BLaER1 treated with 17β-estradiol and CSF1 and Interleukin-3, amounts not matched to agents 10 nM and 100 nM (cell line): Measurements from ENCODE around the gene SLC9C1.

Experiments
- H3K27ac ChIP-seq, 11 experiments: shearing (Covaris generic); formaldehyde crosslinking; 2 replicates each; pipeline ENCODE4 v1.8.1; 2022
- H3K27me3 ChIP-seq, 11 experiments: shearing (Covaris generic); formaldehyde crosslinking; 2 replicates each; pipeline ENCODE4 v1.8.1; 2022
- H3K36me3 ChIP-seq, 11 experiments: shearing (Covaris generic); formaldehyde crosslinking; 2 replicates each; pipeline ENCODE4 v1.8.1; 2022
- H3K4me1 ChIP-seq, 10 experiments: shearing (Covaris generic); formaldehyde crosslinking; 2 replicates each; pipeline ENCODE4 v1.8.1; 2022
- H3K4me2 ChIP-seq, 11 experiments: shearing (Covaris generic); formaldehyde crosslinking; 2 replicates each; pipeline ENCODE4 v1.8.1; 2022
- H3K4me3 ChIP-seq, 10 experiments: shearing (Covaris generic); formaldehyde crosslinking; 2 replicates each; pipeline ENCODE4 v1.8.1; 2022
- H3K9ac ChIP-seq, 11 experiments: shearing (Covaris generic); formaldehyde crosslinking; 2 replicates each; pipeline ENCODE4 v1.8.1; 2022
- H3K9me3 ChIP-seq, 11 experiments: shearing (Covaris generic); formaldehyde crosslinking; replicated peaks in 1 of 11; 2 replicates each; pipeline ENCODE4 v1.8.1; 2022
- H4K20me1 ChIP-seq, 11 experiments: shearing (Covaris generic); formaldehyde crosslinking; 2 replicates each; pipeline ENCODE4 v1.8.1; 2022
- Cebpa-rat ChIP-seq, 11 experiments: shearing (Covaris generic); IDR thresholded peaks; 2 replicates each; pipeline ENCODE4 v1.8.1; 2022

SLC9C1 gene

DNA sequence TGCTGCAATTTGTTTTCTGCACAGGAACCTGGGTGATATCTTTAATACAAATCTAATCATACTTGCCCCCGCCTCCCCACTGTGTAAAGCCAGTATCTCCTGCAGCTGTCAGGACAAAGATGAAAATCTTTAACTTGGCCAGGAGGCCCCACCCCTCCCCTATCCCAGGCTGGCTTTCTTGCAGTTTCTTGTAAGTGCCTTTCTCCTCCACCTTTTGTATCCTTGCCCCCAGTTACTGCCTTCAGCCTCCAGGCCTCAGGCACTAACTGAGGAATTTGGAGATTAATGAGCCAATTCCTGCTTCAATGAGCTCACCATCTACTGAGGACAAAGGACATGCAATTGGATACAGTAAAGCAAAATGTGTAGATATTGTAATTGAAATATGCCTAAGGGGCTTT, 167.5 kb downstream of the SLC9C1 start:
- H4K20me1 ChIP-seq = no peaks in the 10 kb centered on the region
- H3K9me3 ChIP-seq = no peaks in the 10 kb centered on the region; a peak in 1 of 22 replicates
- H3K27me3 ChIP-seq = peaks cover 0 to 5% (median 0%) of the 10 kb centered on the region in 11 experiments; a peak in 1 of 22 replicates
- peaks cover 0 to 44% (median 0%) of the 10 kb centered on the region in 11 experiments; a peak in 8 of 22 replicates for H3K36me3 ChIP-seq
- peak overlapping the region; percentile 77 to 93 (median 84) for H3K4me2 ChIP-seq
- H3K27ac ChIP-seq = peak overlapping the region in 8 of 11 experiments; percentile 42 to 72 (median 61); a peak in 15 of 22 replicates
- H3K9ac ChIP-seq = peak overlapping the region in 9 of 11 experiments; percentile 24 to 64 (median 54); a peak in 15 of 22 replicates
- H3K4me1 ChIP-seq = peaks cover 55 to 100% (median 100%) of the 10 kb centered on the region in 10 experiments
- TF ChIP-seq Cebpa-rat (IDR thresholded peaks at IDR 0.05) = no peak
- H3K4me3 ChIP-seq = peak overlapping the region in 5 of 10 experiments; percentile 16 to 50 (median 38); a peak in 5 of 20 replicates

DNA sequence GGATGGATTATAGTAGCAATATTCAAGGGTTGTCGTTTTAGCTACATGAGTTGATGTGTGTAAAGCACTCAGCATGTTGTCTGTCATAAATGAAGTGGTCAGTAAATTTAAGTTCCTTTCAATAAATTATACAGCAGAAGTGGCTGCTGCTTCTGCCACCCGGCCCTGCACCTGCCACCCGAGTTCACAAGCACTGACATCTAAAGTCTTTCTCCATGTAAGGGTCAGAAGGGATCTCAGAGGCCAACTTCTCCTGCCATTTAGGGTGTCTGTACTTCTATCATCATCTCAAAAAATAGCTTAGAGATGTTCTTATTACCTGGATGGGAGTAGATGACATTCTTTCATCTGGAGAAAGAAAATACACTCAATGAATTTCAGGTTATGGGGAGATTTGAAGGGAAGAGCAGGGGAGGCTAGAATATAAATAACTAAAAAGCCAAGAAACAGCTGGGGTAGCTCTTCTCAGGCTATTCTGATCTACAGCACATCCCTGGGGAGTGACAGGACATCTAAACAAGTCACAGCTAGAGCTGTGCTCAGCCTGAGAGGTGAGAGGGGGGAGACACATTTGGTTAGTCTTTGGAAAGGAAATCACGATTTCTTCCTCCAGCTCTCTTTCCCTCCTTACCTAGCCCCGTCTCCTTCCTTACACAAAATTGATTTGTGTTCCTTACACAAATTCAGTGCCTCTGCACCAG, 169.0 kb downstream of the SLC9C1 start:
- Histone ChIP-seq H3K9ac (peak overlapping the region in 8 of 11 experiments; percentile 3 to 71 (median 35); a peak in 11 of 22 replicates), H3K4me2 (peak overlapping the region; percentile 77 to 93 (median 84); a peak in 21 of 22 replicates), H3K27me3 (peaks cover 0 to 5% (median 0%) of the 10 kb centered on the region in 11 experiments; a peak in 1 of 22 replicates), H3K9me3 (no peaks in the 10 kb centered on the region; a peak in 1 of 22 replicates), H3K4me1 (peaks cover 69 to 100% (median 100%) of the 10 kb centered on the region in 10 experiments), H3K4me3 (peak overlapping the region in 5 of 10 experiments; percentile 0 to 50 (median 2); a peak in 6 of 20 replicates), H4K20me1 (no peaks in the 10 kb centered on the region), H3K36me3 (peaks cover 0 to 40% (median 0%) of the 10 kb centered on the region in 11 experiments; a peak in 8 of 22 replicates), H3K27ac (peak overlapping the region in 6 of 11 experiments; percentile 18 to 72 (median 63); a peak in 11 of 22 replicates)
- no peak for TF ChIP-seq Cebpa-rat (IDR thresholded peaks at IDR 0.05)

DNA sequence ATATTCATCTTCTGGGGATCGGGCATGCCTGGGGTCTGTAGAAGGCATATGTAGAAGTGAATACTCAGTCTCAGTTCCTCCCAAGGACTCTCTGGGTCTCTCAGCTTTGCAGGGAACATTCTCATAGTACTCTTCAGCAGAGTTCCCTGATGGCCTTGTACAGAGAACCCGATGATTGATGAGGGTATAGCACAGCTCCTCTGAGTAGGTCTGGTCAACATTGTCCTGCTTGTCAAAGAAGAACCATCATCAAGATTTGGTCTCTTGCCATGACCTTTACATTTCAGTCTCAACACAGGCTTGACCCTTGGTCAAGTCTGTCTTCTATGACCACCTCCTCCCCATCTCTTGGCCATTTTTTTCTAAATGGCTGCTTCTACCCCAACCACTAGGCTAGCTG, 170.5 kb downstream of the SLC9C1 start:
- H3K9me3 ChIP-seq = no peaks in the 10 kb centered on the region; a peak in 1 of 22 replicates
- no peaks in the 10 kb centered on the region for H4K20me1 ChIP-seq
- H3K9ac ChIP-seq = no peak overlapping the region
- no peak for TF ChIP-seq Cebpa-rat (IDR thresholded peaks at IDR 0.05)
- no peak overlapping the region; a peak in 1 of 22 replicates for H3K27ac ChIP-seq
- H3K4me1 ChIP-seq = peaks cover 70 to 100% (median 100%) of the 10 kb centered on the region in 10 experiments
- peaks cover 0 to 33% (median 0%) of the 10 kb centered on the region in 11 experiments; a peak in 8 of 22 replicates for H3K36me3 ChIP-seq
- H3K27me3 ChIP-seq = peaks cover 0 to 5% (median 0%) of the 10 kb centered on the region in 11 experiments; a peak in 1 of 22 replicates
- peak overlapping the region in 8 of 11 experiments; percentile 20 to 93 (median 84); a peak in 15 of 22 replicates for H3K4me2 ChIP-seq
- no peak overlapping the region for H3K4me3 ChIP-seq

DNA sequence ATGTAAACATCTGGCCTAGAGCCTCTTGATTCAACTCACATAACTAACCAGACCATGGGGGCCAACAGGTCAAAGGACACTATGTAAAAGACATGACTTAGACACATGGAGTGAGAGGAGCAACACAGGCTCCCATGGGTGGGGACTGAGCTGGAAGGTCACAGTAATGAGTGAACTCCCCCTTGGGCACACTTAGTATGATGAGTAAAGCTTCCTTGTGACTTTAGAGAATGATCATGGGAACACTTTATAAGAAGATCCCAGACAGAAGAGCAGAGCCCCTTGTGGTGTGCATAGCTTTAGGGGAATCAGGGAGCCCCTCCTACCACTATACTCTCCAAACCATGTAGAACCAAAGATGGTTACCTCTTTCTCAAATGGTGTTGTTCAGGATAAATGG, 171.1 kb downstream of the SLC9C1 start:
- no peak overlapping the region for H3K4me3 ChIP-seq
- H3K4me1 ChIP-seq = peaks cover 70 to 100% (median 99%) of the 10 kb centered on the region in 10 experiments
- peaks cover 0 to 27% (median 0%) of the 10 kb centered on the region in 11 experiments; a peak in 8 of 22 replicates for H3K36me3 ChIP-seq
- H4K20me1 ChIP-seq = 0 out of 22 replicates have a peak, but pooled peaks cover 0 to 3% (median 0%) of the 10 kb centered on the region in 11 experiments
- peak overlapping the region in 8 of 11 experiments; percentile 20 to 93 (median 84); a peak in 14 of 22 replicates for H3K4me2 ChIP-seq
- H3K27me3 ChIP-seq = peaks cover 0 to 5% (median 0%) of the 10 kb centered on the region in 11 experiments; a peak in 1 of 22 replicates
- H3K27ac ChIP-seq = peak overlapping the region in 1 of 11 experiments; percentile 21; a peak in 1 of 22 replicates
- H3K9me3 ChIP-seq = no peaks in the 10 kb centered on the region; a peak in 1 of 22 replicates
- H3K9ac ChIP-seq = no peak overlapping the region
- TF ChIP-seq Cebpa-rat (IDR thresholded peaks at IDR 0.05) = no peak

DNA sequence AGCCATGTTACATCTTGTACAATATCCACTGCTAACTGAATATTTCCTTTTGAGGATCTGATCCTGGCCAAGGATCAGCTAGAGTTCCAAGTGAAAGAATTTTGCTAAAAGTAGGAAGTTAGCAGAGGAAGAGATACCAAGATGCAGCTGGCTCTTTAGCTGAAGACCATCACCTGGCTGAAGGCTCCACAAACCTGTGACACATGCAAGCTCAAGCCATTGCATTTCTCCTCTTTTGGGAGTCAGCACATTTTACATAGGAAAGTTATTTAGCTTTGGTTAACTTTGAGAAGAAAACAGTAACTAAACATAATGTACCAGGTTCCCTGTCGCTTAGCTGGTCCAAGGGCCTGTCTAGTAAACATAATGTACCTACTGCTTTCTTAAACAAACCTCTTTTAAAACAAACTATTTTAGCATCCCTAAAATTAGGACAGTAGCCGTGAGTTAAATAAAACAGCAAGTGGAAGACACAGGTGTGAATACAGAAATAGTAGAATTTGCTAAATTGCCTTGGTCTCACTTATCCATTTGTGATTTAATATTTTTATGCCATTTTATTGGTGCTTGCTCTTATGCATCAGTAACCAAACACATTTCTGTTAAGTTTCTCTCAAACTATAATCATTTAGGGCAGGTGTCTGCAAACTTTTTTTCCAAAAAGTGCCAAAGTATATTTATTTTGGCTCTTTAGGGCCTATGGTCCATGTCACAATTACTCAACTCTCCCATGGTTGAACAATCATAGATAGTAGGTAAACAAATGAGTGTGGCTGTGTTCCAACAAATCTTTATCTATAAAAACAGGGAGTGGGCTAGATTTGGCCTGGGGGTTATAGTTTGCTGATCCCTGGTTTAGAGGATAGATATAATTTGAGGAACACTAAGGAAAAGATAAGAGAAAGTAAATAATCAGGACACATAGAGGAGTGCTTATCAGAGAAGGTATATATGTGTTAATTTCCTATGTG, 172.2 kb downstream of the SLC9C1 start:
- peaks cover 69 to 100% (median 99%) of the 10 kb centered on the region in 10 experiments for H3K4me1 ChIP-seq
- H3K4me2 ChIP-seq = peak overlapping the region; percentile 69 to 93 (median 83); a peak in 21 of 22 replicates

DNA sequence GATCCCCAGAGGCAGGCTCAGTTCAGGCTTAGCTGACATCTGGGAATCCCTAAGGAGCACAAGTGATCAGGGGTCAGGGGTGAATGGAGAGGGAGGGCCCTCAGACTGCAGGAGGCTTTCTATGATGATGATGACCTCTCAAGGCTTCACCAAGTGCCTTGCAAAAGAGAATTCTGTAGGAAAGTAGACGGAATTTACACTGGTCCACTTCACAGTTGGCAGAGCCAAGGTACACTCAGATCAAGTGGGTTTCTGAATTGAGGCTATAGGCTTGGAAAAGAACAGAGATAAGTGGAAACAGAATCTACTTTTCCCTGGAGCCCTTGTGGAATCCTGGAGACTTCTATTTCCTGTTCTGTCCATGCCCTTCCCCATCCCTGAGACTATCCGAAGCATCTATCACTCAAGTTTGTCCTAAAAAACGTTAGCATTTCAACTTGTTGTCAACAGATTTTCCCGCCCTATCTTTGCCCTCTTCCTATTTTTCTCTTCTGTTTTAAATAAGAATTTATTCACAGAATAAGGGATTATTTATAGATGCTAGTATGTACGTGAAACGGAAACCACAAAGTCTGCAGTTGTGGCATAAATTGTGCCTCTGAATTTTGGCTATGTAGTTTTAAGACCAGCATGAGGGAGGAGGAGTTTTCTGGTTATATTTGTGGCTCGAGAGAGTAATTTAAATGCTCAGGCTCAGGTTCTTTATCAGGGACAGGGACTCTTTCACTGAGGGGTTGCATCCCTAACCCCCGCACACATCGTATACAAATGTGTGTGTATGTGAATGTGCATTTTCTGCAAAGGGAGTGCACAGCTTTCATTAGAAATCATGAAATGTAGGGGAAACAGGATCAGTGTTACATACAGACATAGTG, 173.8 kb downstream of the SLC9C1 start:
- peaks cover 0 to 27% (median 0%) of the 10 kb centered on the region in 11 experiments; a peak in 8 of 22 replicates for H3K36me3 ChIP-seq
- peak overlapping the region; percentile 69 to 93 (median 83) for H3K4me2 ChIP-seq
- H3K4me3 ChIP-seq = peak overlapping the region in 5 of 10 experiments; percentile 9 to 41 (median 20); a peak in 7 of 20 replicates
- 0 out of 22 replicates have a peak, but pooled peaks cover 0 to 3% (median 0%) of the 10 kb centered on the region in 11 experiments for H4K20me1 ChIP-seq
- peaks cover 67 to 100% (median 99%) of the 10 kb centered on the region in 10 experiments for H3K4me1 ChIP-seq
- H3K27ac ChIP-seq = peak overlapping the region in 8 of 11 experiments; percentile 51 to 67 (median 57); a peak in 16 of 22 replicates
- no peak for TF ChIP-seq Cebpa-rat (IDR thresholded peaks at IDR 0.05)
- peaks cover 0 to 8% (median 0%) of the 10 kb centered on the region in 11 experiments; a peak in 3 of 22 replicates for H3K27me3 ChIP-seq
- no peaks in the 10 kb centered on the region; a peak in 1 of 22 replicates for H3K9me3 ChIP-seq
- peak overlapping the region in 7 of 11 experiments; percentile 13 to 54 (median 30); a peak in 7 of 22 replicates for H3K9ac ChIP-seq

More for the DNA sequence above, 172.2 kb downstream of the SLC9C1 start:
- Histone ChIP-seq H3K27ac (peak overlapping the region in 1 of 11 experiments; percentile 4; a peak in 2 of 22 replicates), H3K4me3 (no peak overlapping the region), H4K20me1 (0 out of 22 replicates have a peak, but pooled peaks cover 0 to 3% (median 0%) of the 10 kb centered on the region in 11 experiments), H3K9me3 (no peaks in the 10 kb centered on the region; a peak in 1 of 22 replicates), H3K36me3 (peaks cover 0 to 27% (median 0%) of the 10 kb centered on the region in 11 experiments; a peak in 8 of 22 replicates), H3K9ac (no peak overlapping the region), H3K27me3 (peaks cover 0 to 5% (median 0%) of the 10 kb centered on the region in 11 experiments; a peak in 1 of 22 replicates)
- TF ChIP-seq Cebpa-rat (IDR thresholded peaks at IDR 0.05) = no peak
